IMR-90 (cell line): ENCODE results near the gene ART4.

Experiments
- BHLHE40 ChIP-seq: fragments of 150-350 bp; IDR thresholded peaks from 2 replicates; pipeline ENCODE4 v1.6.1; 2016; ENCODE audit warnings: mild to moderate bottlenecking, low read depth, low read length
- CEBPB ChIP-seq: IDR thresholded peaks from 2 replicates; pipeline ENCODE4 v1.6.1; 2012; ENCODE audit warnings: low read depth, low read length, improper control_type of control experiment
- CHD1 ChIP-seq: IDR thresholded peaks from 2 replicates; pipeline ENCODE4 v1.6.1; 2012; ENCODE audit warnings: low read depth, low read length, improper control_type of control experiment
- CTCF ChIP-seq: conservative IDR thresholded peaks from 2 replicates; pipeline ENCODE4 v1.5.1; 2012; ENCODE audit warnings: mild to moderate bottlenecking, low read depth, low read length, improper control_type of control experiment
- ELK1 ChIP-seq: fragments of 150-350 bp; IDR thresholded peaks from 2 replicates; pipeline ENCODE4 v1.6.1; 2016; ENCODE audit warnings: low read depth, mild to moderate bottlenecking, low read length, moderate library complexity, borderline replicate concordance
- FOS ChIP-seq: fragments of 150-350 bp; IDR thresholded peaks from 2 replicates; pipeline ENCODE4 v1.6.1; 2016; ENCODE audit warnings: low read depth, low read length
- MAZ ChIP-seq: IDR thresholded peaks from 2 replicates; pipeline ENCODE4 v1.6.1; 2012; ENCODE audit warnings: low read depth, mild to moderate bottlenecking, low read length, improper control_type of control experiment, moderate library complexity, borderline replicate concordance
- MXI1 ChIP-seq: IDR thresholded peaks from 2 replicates; pipeline ENCODE4 v1.6.1; 2012; ENCODE audit warnings: low read depth, mild to moderate bottlenecking, low read length, moderate library complexity, borderline replicate concordance
- NFE2L2 ChIP-seq: fragments of 150-350 bp; IDR thresholded peaks from 2 replicates; pipeline ENCODE4 v1.6.1; 2016; ENCODE audit warnings: low read depth, mild to moderate bottlenecking, low read length
- POLR2A ChIP-seq: IDR thresholded peaks from 2 replicates; pipeline ENCODE4 v1.6.1; 2012; ENCODE audit warnings: mild to moderate bottlenecking, low read depth, low read length
- RAD21 ChIP-seq: IDR thresholded peaks from 2 replicates; pipeline ENCODE4 v1.6.1; 2012; ENCODE audit warnings: low read length, improper control_type of control experiment
- RFX5 ChIP-seq: IDR thresholded peaks from 2 replicates; pipeline ENCODE4 v1.8.0; 2012; ENCODE audit warnings: low read depth, mild to moderate bottlenecking, low read length, moderate library complexity
- SMC3 ChIP-seq: fragments of 150-350 bp; IDR thresholded peaks from 2 replicates; pipeline ENCODE4 v1.6.1; 2016; ENCODE audit warnings: low read depth, mild to moderate bottlenecking, antibody characterized with exemption, low read length, moderate library complexity
- USF2 ChIP-seq: fragments of 150-350 bp; IDR thresholded peaks from 2 replicates; pipeline ENCODE4 v1.6.1; 2017; ENCODE audit warnings: mild to moderate bottlenecking, antibody characterized with exemption, low read length, low read depth

GRCh38 chr12:14826491-14826890, 16.8 kb downstream of the ART4 start:
- TF ChIP-seq CTCF (no peak), NFE2L2 (no peak), RAD21 (no peak), SMC3 (no peak), POLR2A (no peak), RFX5 (no peak), CEBPB (no peak), MXI1 (no peak), CHD1 (no peak), MAZ (no peak), FOS (no peak), ELK1 (no peak), USF2 (no peak), BHLHE40 (no peak)
